OCI-LY3 (cell line): Measurements from ENCODE around the gene CD109.

Experiments used
- CTCF ChIP-seq: fragments of 200-600, 300-600 bp; sonication (generic); IDR thresholded peaks from 2 replicates; pipeline ENCODE4 v1.5.1; 2014; ENCODE audit warnings: antibody characterized with exemption, low read length, low read depth
- EZH2phosphoT487 ChIP-seq: fragments of 200-600 bp; shearing (Covaris generic); IDR thresholded peaks from 2 replicates; pipeline ENCODE4 v1.6.1; 2018; ENCODE audit warnings: antibody characterized with exemption, mixed run types, low read depth

DNA sequence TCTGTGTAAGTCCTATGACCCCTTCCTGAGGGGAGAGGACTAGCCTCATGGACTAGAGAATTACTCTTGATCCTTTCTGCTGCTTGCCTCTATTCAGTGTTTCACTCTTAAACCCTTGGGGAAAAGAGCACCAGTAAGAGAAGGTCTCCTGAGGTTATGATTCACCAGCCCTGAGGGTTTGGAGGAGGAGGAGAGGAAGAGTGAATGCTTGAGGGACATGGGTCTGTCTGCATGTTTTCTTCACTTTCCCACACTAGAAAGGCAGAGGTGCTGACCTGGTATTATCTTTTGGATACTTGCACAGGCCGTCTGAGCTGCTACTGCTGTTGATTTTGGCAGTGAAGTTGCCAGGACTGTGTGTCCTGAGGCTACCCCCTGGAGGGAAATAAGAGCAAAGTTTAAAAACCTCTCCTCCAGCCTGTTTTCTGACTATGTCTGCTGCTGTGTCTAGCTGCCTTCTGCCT, 78.3 kb downstream of the CD109 start:
- TF ChIP-seq CTCF (no peak), EZH2phosphoT487 (no peak)
